Activated naive CD8-positive, alpha-beta T cell treated with anti-CD3 and anti-CD28 coated beads, Interleukin-2, amount 50 U/mL, for 16 hours (primary cell): ENCODE results near the gene SPDYE18.
"Not testable (repeated sequence)": the region's sequence is repeated elsewhere in the genome, so short reads cannot be mapped to it uniquely, and the experiment has no call there.

Experiments used
- DNase-seq: peaks from one replicate; pipeline ENCODE4 v3.0.0-alpha.2; 2020; ENCODE audit warnings: low read depth, low spot score

Gene SPDYE18

DNA sequence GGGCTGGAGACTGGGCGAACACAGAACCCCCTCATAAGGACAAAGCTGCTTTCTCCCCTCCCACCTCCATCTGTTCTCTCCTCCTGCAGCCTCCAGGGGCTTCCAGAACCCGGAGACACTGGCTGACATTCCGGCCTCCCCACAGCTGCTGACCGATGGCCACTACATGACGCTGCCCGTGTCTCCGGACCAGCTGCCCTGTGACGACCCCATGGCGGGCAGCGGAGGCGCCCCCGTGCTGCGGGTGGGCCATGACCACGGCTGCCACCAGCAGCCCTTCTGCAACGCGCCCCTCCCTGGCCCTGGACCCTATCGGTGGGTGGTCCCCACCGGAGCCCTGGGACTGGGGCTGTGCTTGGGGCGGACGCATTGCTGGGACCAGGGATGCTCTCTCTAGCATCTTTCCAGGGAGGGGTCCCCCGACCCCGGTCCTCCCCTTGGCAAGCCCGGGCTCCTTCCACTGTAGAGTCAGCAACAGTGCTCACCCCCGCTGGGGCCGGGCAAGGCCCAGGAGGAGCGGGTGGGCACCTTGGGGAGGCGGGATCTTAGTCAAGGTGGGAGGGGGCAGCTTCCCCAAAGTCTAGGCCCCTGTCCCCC is 56.8 kb downstream of the SPDYE18 start:
- not testable (repeated sequence) for DNase-seq

DNA sequence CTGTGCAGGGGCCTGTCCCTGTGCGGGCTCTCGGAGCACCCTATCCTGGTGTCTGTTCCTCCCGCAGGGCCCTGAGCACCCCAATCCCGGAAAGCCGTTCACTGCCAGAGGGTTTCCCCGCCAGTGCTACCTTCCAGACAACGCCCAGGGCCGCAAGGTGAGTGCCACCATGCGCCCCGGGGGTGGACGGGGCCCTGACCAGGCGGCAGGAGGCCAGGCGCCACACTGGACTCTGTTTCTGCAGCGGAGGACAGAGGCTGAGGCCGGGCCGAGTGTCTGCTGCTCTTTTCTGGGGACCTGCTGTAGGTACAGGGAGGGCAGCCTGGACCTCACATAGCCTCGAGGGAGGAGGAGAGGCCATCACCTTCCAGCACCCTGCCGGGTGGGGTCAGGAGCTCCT is 58.2 kb downstream of the SPDYE18 start:
- not testable (repeated sequence) for DNase-seq

DNA sequence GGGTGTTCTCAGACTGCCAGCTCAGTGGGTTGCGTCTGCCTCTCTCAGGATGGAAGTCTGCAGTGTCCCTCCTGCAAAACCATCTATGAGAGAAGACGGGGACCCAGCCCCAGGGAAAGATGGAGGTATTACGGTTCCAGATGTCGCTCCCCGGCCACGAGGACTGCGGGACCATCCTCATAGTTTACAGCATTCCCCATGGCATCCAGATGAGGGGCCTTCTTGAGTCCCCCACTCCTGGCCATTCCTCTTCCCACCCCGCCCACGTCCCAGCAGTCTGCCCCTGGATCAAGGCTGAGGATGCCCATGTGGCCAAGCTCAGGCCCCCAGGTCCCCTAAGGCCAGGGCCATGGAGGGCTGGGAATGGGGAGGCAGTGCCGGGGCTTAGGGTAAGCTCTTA is 59.1 kb downstream of the SPDYE18 start:
- DNase-seq, result not testable (repeated sequence)

DNA sequence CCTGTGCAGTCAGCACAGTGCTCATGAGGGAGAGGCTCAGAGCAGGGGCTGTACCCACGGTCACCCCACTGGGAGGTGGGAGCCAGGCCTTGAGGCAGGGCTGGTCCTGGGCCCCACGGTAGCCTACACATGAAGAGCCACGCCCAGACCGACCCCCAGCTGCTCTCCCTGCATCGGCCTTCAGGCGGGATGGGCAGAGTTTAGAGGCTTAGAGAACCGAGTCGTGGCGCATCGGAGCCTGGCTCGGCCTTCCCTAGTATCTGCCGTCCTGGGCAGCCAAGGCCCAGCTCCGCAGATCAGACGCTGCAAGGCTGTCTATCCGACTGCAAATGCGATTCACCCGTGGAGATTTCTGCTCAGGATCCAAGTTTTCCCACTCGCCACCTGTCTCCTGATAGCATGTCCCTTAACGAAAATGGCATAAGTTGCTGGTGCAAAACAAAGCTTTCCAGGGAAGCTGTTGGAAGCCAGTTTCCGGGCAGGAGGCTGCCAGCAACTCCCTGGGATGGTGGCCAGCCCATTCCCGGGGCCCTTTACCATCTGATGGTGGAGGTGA is 59.6 kb downstream of the SPDYE18 start:
- not testable (repeated sequence) for DNase-seq

DNA sequence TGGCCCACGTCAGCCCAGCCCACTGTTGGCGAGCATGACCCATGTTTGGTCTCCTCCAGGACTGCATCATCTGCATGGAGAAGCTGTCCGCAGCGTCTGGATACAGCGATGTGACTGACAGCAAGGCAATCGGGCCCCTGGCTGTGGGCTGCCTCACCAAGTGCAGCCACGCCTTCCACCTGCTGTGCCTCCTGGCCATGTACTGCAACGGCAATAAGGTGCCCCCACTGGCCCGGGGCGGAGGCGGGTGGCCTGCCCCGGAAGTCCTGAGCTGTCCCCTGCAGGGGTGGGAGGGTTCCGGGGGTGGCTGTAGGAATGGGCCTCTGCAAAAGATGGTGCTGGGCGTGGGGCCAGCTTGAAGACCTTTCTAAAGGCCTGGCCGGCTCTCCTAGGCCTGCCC is 60.3 kb downstream of the SPDYE18 start:
- not testable (repeated sequence) for DNase-seq
